ENCODE results near the gene FBXO48. TPM values are rescaled to one million over a fixed set of nuclear protein-coding genes. Genes with fewer than 3 reads are reported as not detected.

Gene FBXO48
- total RNA-seq, 2 donors from 2014 or later: 1.8 to 2.5 TPM

- H3K4me1 Mint-ChIP-seq (ENCODE audit: low read depth in 2 of 2): peaks cover 45 to 47% of the 10 kb centered on the region in 2 donors
- no peaks in the 10 kb centered on the region for H3K27me3 Mint-ChIP-seq
- ATAC-seq (no peak), DNase-seq (ENCODE audit: low spot score) (no peak)
- peak overlapping the region; percentile 1 for H3K4me3 Mint-ChIP-seq
- no peaks in the 10 kb centered on the region for H3K36me3 Mint-ChIP-seq
- H3K9me3 Mint-ChIP-seq: no peaks in the 10 kb centered on the region
- peak overlapping the region; percentile 90 to 95 for H3K27ac Mint-ChIP-seq
Measured at GRCh38 chr2:68438455-68439303, 28.4 kb downstream of the FBXO48 start.

- no peak for ATAC-seq
- H3K27me3 Mint-ChIP-seq: no peaks in the 10 kb centered on the region
Measured at GRCh38 chr2:68436270-68436669, 30.8 kb downstream of the FBXO48 start.

GRCh38 chr2:68435615-68436014 is 31.5 kb downstream of the FBXO48 start:
- Mint-ChIP-seq H3K27ac (peak overlapping the region; percentile 4 to 73), H3K9me3 (no peaks in the 10 kb centered on the region), H3K36me3 (no peaks in the 10 kb centered on the region), H3K4me3 (no peak overlapping the region), H3K27me3 (no peaks in the 10 kb centered on the region), H3K4me1 (ENCODE audit: low read depth in 2 of 2) (peaks cover 40 to 44% of the 10 kb centered on the region in 2 donors)
- DNase-seq (ENCODE audit: low spot score): no peak
- no peak for ATAC-seq

More at GRCh38 chr2:68436270-68436669, 30.8 kb downstream of the FBXO48 start:
- H3K4me1 Mint-ChIP-seq (ENCODE audit: low read depth in 2 of 2): peaks cover 47 to 51% of the 10 kb centered on the region in 2 donors
- H3K36me3 Mint-ChIP-seq: no peaks in the 10 kb centered on the region
- H3K27ac Mint-ChIP-seq: peak overlapping the region in 1 of 2 donors; percentile 73
- no peak for DNase-seq (ENCODE audit: low spot score)
- no peak overlapping the region for H3K4me3 Mint-ChIP-seq
- H3K9me3 Mint-ChIP-seq: no peaks in the 10 kb centered on the region

GRCh38 chr2:68434981-68435380 is 32.1 kb downstream of the FBXO48 start:
- ATAC-seq (peak in 1 of 2 donors; percentile 52), DNase-seq (ENCODE audit: low spot score) (no peak)
- Mint-ChIP-seq H3K27me3 (no peaks in the 10 kb centered on the region), H3K4me1 (ENCODE audit: low read depth in 2 of 2) (peaks cover 38 to 42% of the 10 kb centered on the region in 2 donors), H3K27ac (peak overlapping the region; percentile 4 to 73), H3K9me3 (no peaks in the 10 kb centered on the region), H3K4me3 (no peak overlapping the region), H3K36me3 (no peaks in the 10 kb centered on the region)

GRCh38 chr2:68432696-68433658 is 34.1 kb downstream of the FBXO48 start:
- ATAC-seq: peak in 1 of 2 donors; percentile 15
- H3K36me3 Mint-ChIP-seq: no peaks in the 10 kb centered on the region

GRCh38 chr2:68431316-68431972 is 35.6 kb downstream of the FBXO48 start:
- Mint-ChIP-seq H3K4me1 (ENCODE audit: low read depth in 2 of 2) (peaks cover 41% of the 10 kb centered on the region in 2 donors), H3K4me3 (no peak overlapping the region), H3K9me3 (no peaks in the 10 kb centered on the region), H3K27me3 (no peaks in the 10 kb centered on the region), H3K27ac (peak overlapping the region in 1 of 2 donors; percentile 16), H3K36me3 (no peaks in the 10 kb centered on the region)
- ATAC-seq: no peak
- no peak for DNase-seq (ENCODE audit: low spot score)

More at GRCh38 chr2:68432696-68433658, 34.1 kb downstream of the FBXO48 start:
- H3K4me1 Mint-ChIP-seq (ENCODE audit: low read depth in 2 of 2): peaks cover 29 to 35% of the 10 kb centered on the region in 2 donors
- H3K9me3 Mint-ChIP-seq: no peaks in the 10 kb centered on the region
- H3K27ac Mint-ChIP-seq: peak overlapping the region in 1 of 2 donors; percentile 16
- no peak overlapping the region for H3K4me3 Mint-ChIP-seq
- no peaks in the 10 kb centered on the region for H3K27me3 Mint-ChIP-seq
- peak; percentile 55 for DNase-seq (ENCODE audit: low spot score)

GRCh38 chr2:68429311-68429826 is 37.7 kb downstream of the FBXO48 start:
- no peaks in the 10 kb centered on the region for H3K27me3 Mint-ChIP-seq
- peak overlapping the region; percentile 35 to 52 for H3K27ac Mint-ChIP-seq
- no peaks in the 10 kb centered on the region for H3K36me3 Mint-ChIP-seq
- ATAC-seq: no peak
- peaks cover 29 to 35% of the 10 kb centered on the region in 2 donors for H3K4me1 Mint-ChIP-seq (ENCODE audit: low read depth in 2 of 2)
- H3K4me3 Mint-ChIP-seq: no peak overlapping the region
- H3K9me3 Mint-ChIP-seq: no peaks in the 10 kb centered on the region
- DNase-seq (ENCODE audit: low spot score): no peak

- Mint-ChIP-seq H3K36me3 (no peaks in the 10 kb centered on the region), H3K4me3 (no peak overlapping the region), H3K27ac (peak overlapping the region in 1 of 2 donors; percentile 52), H3K4me1 (ENCODE audit: low read depth in 2 of 2) (peaks cover 29 to 35% of the 10 kb centered on the region in 2 donors), H3K9me3 (no peaks in the 10 kb centered on the region), H3K27me3 (no peaks in the 10 kb centered on the region)
- ATAC-seq (no peak), DNase-seq (ENCODE audit: low spot score) (no peak)
Measured at GRCh38 chr2:68428746-68429145, 38.3 kb downstream of the FBXO48 start.

- Mint-ChIP-seq H3K4me3 (peak overlapping the region; percentile 54), H3K9me3 (no peaks in the 10 kb centered on the region), H3K4me1 (ENCODE audit: low read depth in 2 of 2) (peaks cover 29 to 35% of the 10 kb centered on the region in 2 donors), H3K36me3 (no peaks in the 10 kb centered on the region), H3K27ac (peak overlapping the region in 1 of 2 donors; percentile 52), H3K27me3 (no peaks in the 10 kb centered on the region)
- DNase-seq (ENCODE audit: low spot score) (no peak), ATAC-seq (no peak)
Measured at GRCh38 chr2:68428126-68428525, 39.0 kb downstream of the FBXO48 start.

GRCh38 chr2:68426848-68427579 is 40.1 kb downstream of the FBXO48 start:
- DNase-seq (ENCODE audit: low spot score) (peak; percentile 71), ATAC-seq (peak; percentile 64 to 76)
- H3K4me3 Mint-ChIP-seq: peak overlapping the region; percentile 73
- H3K4me1 Mint-ChIP-seq (ENCODE audit: low read depth in 2 of 2): peaks cover 26 to 29% of the 10 kb centered on the region in 2 donors
- peaks cover under 1% of the 10 kb centered on the region for H3K36me3 Mint-ChIP-seq
- H3K27ac Mint-ChIP-seq: peak overlapping the region in 1 of 2 donors; percentile 83
- H3K9me3 Mint-ChIP-seq: peaks cover under 1% of the 10 kb centered on the region
- no peaks in the 10 kb centered on the region for H3K27me3 Mint-ChIP-seq

- ATAC-seq: no peak
- DNase-seq (ENCODE audit: low spot score): no peak
- Mint-ChIP-seq H3K9me3 (peaks cover 5% of the 10 kb centered on the region), H3K27me3 (no peaks in the 10 kb centered on the region), H3K4me1 (ENCODE audit: low read depth in 2 of 2) (peaks cover 31 to 34% of the 10 kb centered on the region in 2 donors), H3K4me3 (no peak overlapping the region), H3K27ac (peak overlapping the region in 1 of 2 donors; percentile 83), H3K36me3 (peaks cover 5% of the 10 kb centered on the region)
Measured at GRCh38 chr2:68426446-68426845, 40.6 kb downstream of the FBXO48 start.

- DNase-seq (ENCODE audit: low spot score) (no peak), ATAC-seq (no peak)
- no peaks in the 10 kb centered on the region for H3K27me3 Mint-ChIP-seq
- peaks cover 5% of the 10 kb centered on the region for H3K9me3 Mint-ChIP-seq
- H3K27ac Mint-ChIP-seq: no peak overlapping the region
- no peak overlapping the region for H3K4me3 Mint-ChIP-seq
- H3K36me3 Mint-ChIP-seq: peaks cover 5% of the 10 kb centered on the region
- peaks cover 40 to 44% of the 10 kb centered on the region in 2 donors for H3K4me1 Mint-ChIP-seq (ENCODE audit: low read depth in 2 of 2)
Measured at GRCh38 chr2:68425503-68425902, 41.6 kb downstream of the FBXO48 start.
